HCT116 (cell line): ENCODE data around the gene MRPL42. TPM values are rescaled to one million over a fixed set of nuclear protein-coding genes. Genes with fewer than 3 reads are reported as not detected.

ENCODE experiments used
- ATAC-seq: fragments of 200-7000 bp; cut with Tn5 transposase; 2 replicates; pipeline ENCODE4 v1.9.1; 2020; ENCODE audit warnings: mild to moderate bottlenecking, moderate library complexity
- BruUV-seq: library from RNA; stranded (reverse); fragments of 400-500 nt; replicated peaks from 2 replicates; lab custom pipeline; 2021; lab: Mats Ljungman, UMichigan
- CTCF ChIA-PET: fragments of 300-600 bp; sonication (Branson Sonifier 250); formaldehyde crosslinking; loops from one replicate; lab custom pipeline; 2021; ENCODE audit warnings: antibody characterized with exemption; lab: Charles Lee
- POLR2A ChIA-PET: fragments of 300-600, 350-600 bp; sonication (Branson Sonifier 250); formaldehyde crosslinking; loops from one replicate; lab custom pipeline; 2021; ENCODE audit warnings: antibody characterized with exemption; lab: Charles Lee
- RAD21 ChIA-PET, 2 experiments: fragments of 300-600 bp; sonication (Branson Sonifier 250); formaldehyde crosslinking; loops; one replicate each; lab custom pipeline; 2023; ENCODE audit warnings: low total read pairs in 2 of 2; ENCODE audit not compliant: uncharacterized antibody in 2 of 2, unreplicated experiment in 2 of 2, low non-redundant PET in 1 of 2; lab: Charles Lee
- DNase-seq: peaks from one replicate; pipeline ENCODE4 v3.0.0-alpha.2; 2010; ENCODE audit warnings: low read depth, low spot score
- H2AFZ ChIP-seq: fragments of 200-600 bp; shearing (Covaris generic), sonication (generic); 2 replicates; pipeline ENCODE4 v1.6.1; 2017; ENCODE audit warnings: low read depth, mixed run types, mixed read lengths, antibody characterized with exemption, low read length; ENCODE audit not compliant: poor library complexity, severe bottlenecking
- H3K27ac ChIP-seq: 2 replicates; pipeline ENCODE4 v1.5.1; 2012; ENCODE audit warnings: low read depth, low read length
- H3K27me3 ChIP-seq: fragments of 200-600 bp; sonication (generic); 2 replicates; pipeline ENCODE4 v1.6.1; 2016; ENCODE audit warnings: mixed run types, low read length, mixed read lengths; ENCODE audit not compliant: insufficient read depth
- H3K36me3 ChIP-seq, 2 experiments: fragments of 200-500 bp in 1 of 2; fragments of 200-600 bp in 1 of 2; sonication (Bioruptor generic) in 1 of 2; sonication (generic) in 1 of 2; 2 replicates each; pipeline versions ENCODE4 v1.5.1 to v1.6.1; 2014 to 2016; ENCODE audit warnings: low read length in 2 of 2, inconsistent platforms in 1 of 2, mixed read lengths in 1 of 2, mixed run types in 1 of 2; ENCODE audit not compliant: insufficient read depth in 2 of 2, control insufficient read depth in 1 of 2
- H3K4me1 ChIP-seq, 2 experiments: fragments of 200-600 bp in 1 of 2; sonication (generic) in 1 of 2; 2 replicates each; pipeline versions ENCODE4 v1.5.1 to v1.6.1; 2012 to 2017; ENCODE audit warnings: low read length in 2 of 2, inconsistent platforms in 1 of 2, mild to moderate bottlenecking in 1 of 2, mixed read lengths in 1 of 2, mixed run types in 1 of 2, moderate library complexity in 1 of 2; ENCODE audit not compliant: insufficient read depth in 2 of 2, control insufficient read depth in 1 of 2
- H3K4me2 ChIP-seq: fragments of 200-600 bp; sonication (generic); 2 replicates; pipeline ENCODE4 v1.6.1; 2017; ENCODE audit warnings: mixed run types, low read length, mixed read lengths
- H3K4me3 ChIP-seq, 2 experiments: fragments of 200-600 bp in 1 of 2; sonication (generic) in 1 of 2; replicated peaks in 1 of 2; 2 replicates each; pipeline ENCODE4 v1.5.1; 2011 to 2016; ENCODE audit warnings: low read length in 2 of 2, control low read depth in 1 of 2, low read depth in 1 of 2, mild to moderate bottlenecking in 1 of 2, mixed read lengths in 1 of 2, mixed run types in 1 of 2
- H3K79me2 ChIP-seq: fragments of 200-600 bp; sonication (generic); 2 replicates; pipeline ENCODE4 v1.6.1; 2017; ENCODE audit warnings: mild to moderate bottlenecking, mixed run types, low read length, moderate library complexity, mixed read lengths; ENCODE audit not compliant: insufficient read depth
- H3K9ac ChIP-seq: fragments of 200-600 bp; sonication (generic); 2 replicates; pipeline ENCODE4 v1.6.1; 2016; ENCODE audit warnings: low read length, mixed read lengths
- H3K9me2 ChIP-seq: fragments of 200-600 bp; sonication (generic), shearing (Covaris generic); 2 replicates; pipeline ENCODE4 v1.6.1; 2017; ENCODE audit warnings: mixed run types, mild to moderate bottlenecking, moderate library complexity; ENCODE audit not compliant: insufficient read depth
- H3K9me3 ChIP-seq, 2 experiments: fragments of 200-500 bp in 1 of 2; fragments of 200-600 bp in 1 of 2; sonication (Bioruptor generic) in 1 of 2; sonication (generic) in 1 of 2; 2 replicates each; pipeline ENCODE4 v1.6.1; 2014 to 2017; ENCODE audit warnings: low read length in 2 of 2, mixed read lengths in 2 of 2, inconsistent platforms in 1 of 2, low read depth in 1 of 2, mild to moderate bottlenecking in 1 of 2, mixed run types in 1 of 2, moderate library complexity in 1 of 2; ENCODE audit not compliant: control insufficient read depth in 1 of 2, insufficient read depth in 1 of 2
- H4K20me1 ChIP-seq: fragments of 200-600 bp; sonication (generic), shearing (Covaris generic); 2 replicates; pipeline ENCODE4 v1.6.1; 2017; ENCODE audit warnings: mixed run types, mild to moderate bottlenecking, moderate library complexity; ENCODE audit not compliant: insufficient read depth
- CBX3 ChIP-seq: IDR thresholded peaks from 2 replicates; pipeline ENCODE4 v1.6.1; 2012; ENCODE audit warnings: low read depth
- CEBPB ChIP-seq: IDR thresholded peaks from 2 replicates; pipeline ENCODE4 v1.6.1; 2012; ENCODE audit warnings: low read depth
- EGR1 ChIP-seq: IDR thresholded peaks from 2 replicates; pipeline ENCODE4 v1.6.1; 2012; ENCODE audit warnings: low read depth
- ELF1 ChIP-seq: IDR thresholded peaks from 2 replicates; pipeline ENCODE4 v1.6.1; 2012; ENCODE audit warnings: low read depth, borderline replicate concordance
- EZH2 ChIP-seq: fragments of 200-600 bp; sonication (generic); IDR thresholded peaks from 2 replicates; pipeline ENCODE4 v1.6.1; 2017; ENCODE audit warnings: antibody characterized with exemption, mixed run types
- EZH2phosphoT487 ChIP-seq: fragments of 200-600 bp; IDR thresholded peaks from 2 replicates; pipeline ENCODE4 v1.6.1; 2018; ENCODE audit warnings: antibody characterized with exemption, borderline replicate concordance
- FOSL1 ChIP-seq: IDR thresholded peaks from 2 replicates; pipeline ENCODE4 v1.6.1; 2012; ENCODE audit warnings: low read depth
- JUND ChIP-seq: IDR thresholded peaks from 2 replicates; pipeline ENCODE4 v1.6.1; 2012
- POLR2AphosphoS5 ChIP-seq: IDR thresholded peaks from 2 replicates; pipeline ENCODE4 v1.6.1; 2011; ENCODE audit warnings: mild to moderate bottlenecking, low read depth, low read length, moderate library complexity
- RAD21 ChIP-seq: IDR thresholded peaks from 2 replicates; pipeline ENCODE4 v1.6.1; 2012; ENCODE audit warnings: low read depth, mild to moderate bottlenecking
- SIN3A ChIP-seq: IDR thresholded peaks from 2 replicates; pipeline ENCODE4 v1.6.1; 2012; ENCODE audit warnings: low read depth
- SP1 ChIP-seq: IDR thresholded peaks from 2 replicates; pipeline ENCODE4 v1.6.1; 2012; ENCODE audit warnings: low read depth
- SRF ChIP-seq: IDR thresholded peaks from 2 replicates; pipeline ENCODE4 v1.6.1; 2012; ENCODE audit warnings: low read depth
- YY1 ChIP-seq: IDR thresholded peaks from 2 replicates; pipeline ENCODE4 v1.6.1; 2011; ENCODE audit warnings: low read length, low read depth, moderate library complexity, mild to moderate bottlenecking; ENCODE audit not compliant: insufficient replicate concordance; ENCODE audit errors: extremely low read depth
- ZFX ChIP-seq: fragments of 450-650 bp; IDR thresholded peaks from 2 replicates; pipeline ENCODE4 v1.6.1; 2017
- intact Hi-C: fragments of 100-400 bp; cut with micrococcal nuclease; formaldehyde crosslinking; loops from 2 replicates; pipeline ENCODE4 v1.10.0; 2022
- total RNA-seq: library from RNA; stranded (reverse); gene quantifications from one replicate; pipeline ENCODE4 v1.2.1, GENCODE V29; 2021; ENCODE audit not compliant: unreplicated experiment
- TF ChIP-seq, protein P1 (sequence below), 3 experiments: fragments of 200-600 bp in 1 of 3; sonication (generic) in 1 of 3; IDR thresholded peaks in 2 of 3; conservative IDR thresholded peaks in 1 of 3; 2 replicates each; pipeline ENCODE4 v1.5.1; 2012 to 2017; ENCODE audit warnings: low read depth in 2 of 3, low read length in 2 of 3, antibody characterized with exemption in 1 of 3, borderline replicate concordance in 1 of 3, control low read depth in 1 of 3, mild to moderate bottlenecking in 1 of 3, mixed read lengths in 1 of 3, mixed run types in 1 of 3, moderate library complexity in 1 of 3; ENCODE audit not compliant: insufficient read depth in 1 of 3
- TF ChIP-seq, protein P2 (sequence below): IDR thresholded peaks from 2 replicates; pipeline ENCODE4 v1.6.1; 2012
- TF ChIP-seq, protein P3 (sequence below): IDR thresholded peaks from 2 replicates; pipeline ENCODE4 v1.6.1; 2012
- TF ChIP-seq, protein P4 (sequence below): IDR thresholded peaks from 2 replicates; pipeline ENCODE4 v1.6.1; 2011; ENCODE audit warnings: mild to moderate bottlenecking, low read length, moderate library complexity; ENCODE audit not compliant: insufficient replicate concordance; ENCODE audit errors: extremely low read depth

The MRPL42 gene
- total RNA-seq, 1 experiment from 2014 or later, result 120 TPM

DNA sequence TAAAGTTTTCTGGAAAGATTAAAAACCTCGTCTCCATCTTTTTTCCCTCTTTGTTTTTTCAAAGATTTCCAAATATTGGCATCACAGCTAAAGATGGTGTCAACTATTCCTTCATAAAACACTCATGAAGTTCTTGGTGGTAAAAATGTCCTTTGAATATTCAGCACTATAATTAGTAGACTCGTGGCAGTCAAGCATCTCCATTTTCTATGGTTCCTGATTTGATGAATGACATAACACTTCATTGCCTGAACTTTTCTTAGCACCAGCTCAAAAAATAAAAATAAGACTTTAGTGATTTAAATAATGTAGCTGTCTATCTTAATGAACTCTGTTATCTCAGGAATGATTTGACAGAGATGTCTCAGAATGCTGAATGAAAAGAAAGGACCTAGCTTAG is 45.3 kb upstream of the MRPL42 start (continued):
- TF ChIP-seq CBX3 (no peak), POLR2AphosphoS5 (no peak), RAD21 (no peak), FOSL1 (no peak), SRF (no peak), ELF1 (no peak), JUND (no peak)
- TF ChIP-seq, protein P1, sequence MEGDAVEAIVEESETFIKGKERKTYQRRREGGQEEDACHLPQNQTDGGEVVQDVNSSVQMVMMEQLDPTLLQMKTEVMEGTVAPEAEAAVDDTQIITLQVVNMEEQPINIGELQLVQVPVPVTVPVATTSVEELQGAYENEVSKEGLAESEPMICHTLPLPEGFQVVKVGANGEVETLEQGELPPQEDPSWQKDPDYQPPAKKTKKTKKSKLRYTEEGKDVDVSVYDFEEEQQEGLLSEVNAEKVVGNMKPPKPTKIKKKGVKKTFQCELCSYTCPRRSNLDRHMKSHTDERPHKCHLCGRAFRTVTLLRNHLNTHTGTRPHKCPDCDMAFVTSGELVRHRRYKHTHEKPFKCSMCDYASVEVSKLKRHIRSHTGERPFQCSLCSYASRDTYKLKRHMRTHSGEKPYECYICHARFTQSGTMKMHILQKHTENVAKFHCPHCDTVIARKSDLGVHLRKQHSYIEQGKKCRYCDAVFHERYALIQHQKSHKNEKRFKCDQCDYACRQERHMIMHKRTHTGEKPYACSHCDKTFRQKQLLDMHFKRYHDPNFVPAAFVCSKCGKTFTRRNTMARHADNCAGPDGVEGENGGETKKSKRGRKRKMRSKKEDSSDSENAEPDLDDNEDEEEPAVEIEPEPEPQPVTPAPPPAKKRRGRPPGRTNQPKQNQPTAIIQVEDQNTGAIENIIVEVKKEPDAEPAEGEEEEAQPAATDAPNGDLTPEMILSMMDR (IDR thresholded peaks at IDR 0.05 in 2 of 3, conservative IDR thresholded peaks at IDR 0.05 in 1 of 3; ENCODE audit: borderline replicate concordance in 1 of 3, insufficient read depth in 1 of 3, low read depth in 2 of 3, low read length in 2 of 3), result no peak
- TF ChIP-seq, all 23 proteins: peak for 0

DNA sequence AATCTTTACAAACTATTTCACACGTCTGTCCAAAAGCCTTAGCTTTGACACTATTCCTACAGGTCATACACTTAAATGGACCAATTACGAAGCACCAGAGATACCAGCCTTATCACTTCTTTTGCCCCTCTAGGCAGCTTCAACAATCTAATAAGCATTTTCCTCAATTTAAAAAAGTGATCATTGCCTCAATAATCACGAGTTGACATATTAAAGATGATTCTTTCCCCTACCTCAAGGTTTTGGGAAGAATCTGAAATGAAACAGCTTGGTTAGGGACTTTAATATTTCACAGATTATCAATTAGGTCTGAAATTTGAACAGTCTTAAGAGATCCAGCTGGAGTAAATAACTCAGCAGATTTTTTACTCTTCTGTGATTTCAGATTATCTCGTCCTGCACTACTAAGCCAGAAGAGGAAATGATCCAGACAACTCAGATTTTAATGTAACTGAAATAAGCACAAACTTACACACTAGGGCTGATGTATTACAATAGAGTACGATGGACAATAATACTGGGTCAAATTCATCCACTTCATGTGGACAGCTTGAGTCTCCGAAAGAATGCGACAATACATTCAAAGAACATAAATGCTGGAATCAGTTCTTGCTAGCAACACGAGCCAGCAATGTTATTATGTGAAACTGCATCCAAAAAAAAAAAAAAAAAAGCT is 41.4 kb upstream of the MRPL42 start:
- BruUV-seq, result no TSS peak
- no peak overlapping the region for H3K4me3 ChIP-seq
- no peaks in the 10 kb centered on the region for H3K9me2 ChIP-seq
- DNase-seq, result no peak
- no peak overlapping the region for H3K9ac ChIP-seq
- H3K4me2 ChIP-seq, result no peak overlapping the region
- RAD21 ChIA-PET, result no interaction called here
- intact Hi-C loops, result no loop called here
- peaks cover 100% of the 10 kb centered on the region for H3K79me2 ChIP-seq
- no peak overlapping the region for H3K27ac ChIP-seq
- H4K20me1 ChIP-seq, result peaks cover 58% of the 10 kb centered on the region; the same call in 1 of the 2 replicates
- H3K27me3 ChIP-seq, result no peaks in the 10 kb centered on the region
- H3K9me3 ChIP-seq, result no peaks in the 10 kb centered on the region
- CTCF ChIA-PET, result no interaction called here
- peaks cover 0 to 2% of the 10 kb centered on the region in 2 experiments; a peak in 1 of 4 replicates for H3K4me1 ChIP-seq
- no peak overlapping the region for H2AFZ ChIP-seq
- POLR2A ChIA-PET, result no interaction called here
- no peak for ATAC-seq
- no peaks in the 10 kb centered on the region for H3K36me3 ChIP-seq
- no peak for TF ChIP-seq EGR1
- TF ChIP-seq RAD21, result no peak
- TF ChIP-seq ZFX, result no peak
- TF ChIP-seq, protein P1 (IDR thresholded peaks at IDR 0.05 in 2 of 3, conservative IDR thresholded peaks at IDR 0.05 in 1 of 3; ENCODE audit: borderline replicate concordance in 1 of 3, insufficient read depth in 1 of 3, low read depth in 2 of 3, low read length in 2 of 3), result no peak
- TF ChIP-seq POLR2AphosphoS5, result no peak
- TF ChIP-seq CEBPB, result no peak
- no peak for TF ChIP-seq EZH2
- TF ChIP-seq, protein P2, sequence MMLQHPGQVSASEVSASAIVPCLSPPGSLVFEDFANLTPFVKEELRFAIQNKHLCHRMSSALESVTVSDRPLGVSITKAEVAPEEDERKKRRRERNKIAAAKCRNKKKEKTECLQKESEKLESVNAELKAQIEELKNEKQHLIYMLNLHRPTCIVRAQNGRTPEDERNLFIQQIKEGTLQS, result no peak
- TF ChIP-seq JUND, result no peak
- no peak for TF ChIP-seq CBX3
- no peak for TF ChIP-seq SP1
- no peak for TF ChIP-seq EZH2phosphoT487
- no peak for TF ChIP-seq YY1
- TF ChIP-seq, protein P3, sequence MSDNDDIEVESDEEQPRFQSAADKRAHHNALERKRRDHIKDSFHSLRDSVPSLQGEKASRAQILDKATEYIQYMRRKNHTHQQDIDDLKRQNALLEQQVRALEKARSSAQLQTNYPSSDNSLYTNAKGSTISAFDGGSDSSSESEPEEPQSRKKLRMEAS, result no peak
- no peak for TF ChIP-seq SIN3A
- TF ChIP-seq, protein P4, sequence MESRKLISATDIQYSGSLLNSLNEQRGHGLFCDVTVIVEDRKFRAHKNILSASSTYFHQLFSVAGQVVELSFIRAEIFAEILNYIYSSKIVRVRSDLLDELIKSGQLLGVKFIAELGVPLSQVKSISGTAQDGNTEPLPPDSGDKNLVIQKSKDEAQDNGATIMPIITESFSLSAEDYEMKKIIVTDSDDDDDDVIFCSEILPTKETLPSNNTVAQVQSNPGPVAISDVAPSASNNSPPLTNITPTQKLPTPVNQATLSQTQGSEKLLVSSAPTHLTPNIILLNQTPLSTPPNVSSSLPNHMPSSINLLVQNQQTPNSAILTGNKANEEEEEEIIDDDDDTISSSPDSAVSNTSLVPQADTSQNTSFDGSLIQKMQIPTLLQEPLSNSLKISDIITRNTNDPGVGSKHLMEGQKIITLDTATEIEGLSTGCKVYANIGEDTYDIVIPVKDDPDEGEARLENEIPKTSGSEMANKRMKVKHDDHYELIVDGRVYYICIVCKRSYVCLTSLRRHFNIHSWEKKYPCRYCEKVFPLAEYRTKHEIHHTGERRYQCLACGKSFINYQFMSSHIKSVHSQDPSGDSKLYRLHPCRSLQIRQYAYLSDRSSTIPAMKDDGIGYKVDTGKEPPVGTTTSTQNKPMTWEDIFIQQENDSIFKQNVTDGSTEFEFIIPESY, result no peak
- no peak for TF ChIP-seq FOSL1
